Activated CD4-positive, alpha-beta T cell treated with anti-CD3 and anti-CD28 coated beads for 24 hours (primary cell): ENCODE measurements around the gene TCF15.

Experiments
- DNase-seq, 2 donors: peaks; one replicate each; pipeline ENCODE4 v3.0.0-alpha.2; 2020; ENCODE audit warnings: low read depth in 2 of 2

Gene TCF15

GRCh38 chr20:610130-611046 lies at the start of gene TCF15:
TSS of gene TCF15 (minus strand) at chr20:610309. CDS start at chr20:610237, 72 bp downstream.
- no peak for DNase-seq

- DNase-seq = no peak
These were observed 48.7 kb upstream of the TCF15 start for GRCh38 chr20:658731-659291.

GRCh38 chr20:658202-658601 lies 48.1 kb upstream of the TCF15 start:
- DNase-seq = no peak

GRCh38 chr20:655726-656624 lies 45.9 kb upstream of the TCF15 start:
- DNase-seq = no peak

GRCh38 chr20:654417-654750 lies 44.3 kb upstream of the TCF15 start:
- no peak for DNase-seq

- no peak for DNase-seq
These were observed 43.7 kb upstream of the TCF15 start for GRCh38 chr20:653590-654416.

GRCh38 chr20:653110-653589 lies 43.0 kb upstream of the TCF15 start, which contains the start of gene SRXN1:
TSS of gene SRXN1 (minus strand) at chr20:653200. CDS start at chr20:653185, 15 bp downstream.
- DNase-seq = peak; percentile 70 to 79

- DNase-seq = peak in 1 of 2 donors; percentile 12
These were observed 42.6 kb upstream of the TCF15 start for GRCh38 chr20:652615-653109.

- no peak for DNase-seq
These were observed 41.9 kb upstream of the TCF15 start for GRCh38 chr20:651713-652614.

- no peak for DNase-seq
These were observed 40.8 kb upstream of the TCF15 start for GRCh38 chr20:650954-651353.

GRCh38 chr20:650281-650680 lies 40.2 kb upstream of the TCF15 start:
- DNase-seq = no peak

GRCh38 chr20:647479-648019 lies 37.4 kb upstream of the TCF15 start:
- no peak for DNase-seq

GRCh38 chr20:646868-647233 lies 36.7 kb upstream of the TCF15 start:
- DNase-seq = no peak

GRCh38 chr20:646107-646867 lies 36.2 kb upstream of the TCF15 start:
- DNase-seq = no peak

GRCh38 chr20:645318-646106 lies 35.4 kb upstream of the TCF15 start:
- DNase-seq = peak; percentile 53 to 60

- DNase-seq = no peak
These were observed 34.7 kb upstream of the TCF15 start for GRCh38 chr20:644692-645317.

- DNase-seq = no peak
These were observed 32.5 kb upstream of the TCF15 start for GRCh38 chr20:642398-643174.
